Stimulated activated CD4-positive, alpha-beta T cell treated with anti-CD3 and anti-CD28 coated beads, Interleukin-12 subunit alpha, Interleukin-12 subunit beta, amount 100 ng/mL, for 24 hours (primary cell): ENCODE data around the gene BRWD1.

Experiments used
- DNase-seq, 2 experiments: peaks; one replicate each; pipeline ENCODE4 v3.0.0-alpha.2; 2020; ENCODE audit warnings: low read depth in 2 of 2

BRWD1 gene

DNA sequence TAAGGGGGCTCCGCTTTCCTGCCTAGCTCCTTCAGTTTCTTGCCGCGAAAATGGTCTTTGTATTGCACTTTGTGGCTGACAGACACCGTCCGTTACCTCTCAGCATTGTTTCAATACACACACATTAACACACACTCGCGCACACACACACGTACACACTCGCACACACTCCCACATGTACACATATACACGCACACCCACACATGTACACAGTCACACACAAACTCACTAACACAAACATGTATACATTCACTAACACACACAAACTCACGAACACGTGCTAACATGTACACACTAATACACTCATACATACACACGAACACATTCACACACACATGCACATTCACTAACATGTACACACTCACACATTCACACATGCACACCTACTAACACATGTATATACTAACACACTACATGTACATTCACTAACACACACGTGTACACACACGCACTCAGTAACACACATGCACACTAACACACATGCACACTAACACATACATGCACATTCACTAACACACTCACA is 179.1 kb downstream of the BRWD1 start:
- DNase-seq, result no peak
